ENCODE results near the gene TBC1D22A.

Gene TBC1D22A

GRCh38 chr22:46878191-46878948 lies 115.9 kb downstream of the TBC1D22A start:
- in situ Hi-C loops (cut with HindIII; ENCODE audit: low pct_unique_long_range_greater_than_20kb, low sequenced_read_pairs) = no loop called here
- no peak for DNase-seq (ENCODE audit: low read depth in 1 of 2, low spot score in 1 of 2)

GRCh38 chr22:46879083-46879482 lies 116.6 kb downstream of the TBC1D22A start:
- no peak for TF ChIP-seq JUND (IDR thresholded peaks at IDR 0.05; ENCODE audit: low read depth)
- no peak for DNase-seq (ENCODE audit: low read depth in 1 of 2, low spot score in 1 of 2)
- in situ Hi-C loops (cut with HindIII; ENCODE audit: low pct_unique_long_range_greater_than_20kb, low sequenced_read_pairs) = no loop called here

More at GRCh38 chr22:46878191-46878948, 115.9 kb downstream of the TBC1D22A start:
- no peak for TF ChIP-seq JUND (IDR thresholded peaks at IDR 0.05; ENCODE audit: low read depth)

GRCh38 chr22:46881373-46882118 lies 119.1 kb downstream of the TBC1D22A start:
- TF ChIP-seq JUND (IDR thresholded peaks at IDR 0.05; ENCODE audit: low read depth) = no peak
- in situ Hi-C loops (cut with HindIII; ENCODE audit: low pct_unique_long_range_greater_than_20kb, low sequenced_read_pairs) = no loop called here
- DNase-seq (ENCODE audit: low read depth in 1 of 2, low spot score in 1 of 2) = no peak

GRCh38 chr22:46883092-46883910 lies 120.9 kb downstream of the TBC1D22A start:
- no peak for DNase-seq (ENCODE audit: low read depth in 1 of 2, low spot score in 1 of 2)
- in situ Hi-C loops (cut with HindIII; ENCODE audit: low pct_unique_long_range_greater_than_20kb, low sequenced_read_pairs) = no loop called here
- TF ChIP-seq JUND (IDR thresholded peaks at IDR 0.05; ENCODE audit: low read depth) = no peak

GRCh38 chr22:46884365-46884764 lies 121.9 kb downstream of the TBC1D22A start:
- no peak for DNase-seq (ENCODE audit: low read depth in 1 of 2, low spot score in 1 of 2)
- in situ Hi-C loops (cut with HindIII; ENCODE audit: low pct_unique_long_range_greater_than_20kb, low sequenced_read_pairs) = no loop called here
- TF ChIP-seq JUND (IDR thresholded peaks at IDR 0.05; ENCODE audit: low read depth) = no peak

GRCh38 chr22:46887978-46888377 lies 125.5 kb downstream of the TBC1D22A start:
- in situ Hi-C loops (cut with HindIII; ENCODE audit: low pct_unique_long_range_greater_than_20kb, low sequenced_read_pairs) = no loop called here
- TF ChIP-seq JUND (IDR thresholded peaks at IDR 0.05; ENCODE audit: low read depth) = no peak
- no peak for DNase-seq (ENCODE audit: low read depth in 1 of 2, low spot score in 1 of 2)

- no peak for DNase-seq (ENCODE audit: low read depth in 1 of 2, low spot score in 1 of 2)
- in situ Hi-C loops (cut with HindIII; ENCODE audit: low pct_unique_long_range_greater_than_20kb, low sequenced_read_pairs) = no loop called here
- TF ChIP-seq JUND (IDR thresholded peaks at IDR 0.05; ENCODE audit: low read depth) = no peak
Observed at GRCh38 chr22:46890819-46891218, 128.4 kb downstream of the TBC1D22A start.

- DNase-seq (ENCODE audit: low read depth in 1 of 2, low spot score in 1 of 2) = no peak
- in situ Hi-C loops (cut with HindIII; ENCODE audit: low pct_unique_long_range_greater_than_20kb, low sequenced_read_pairs) = no loop called here
- TF ChIP-seq JUND (IDR thresholded peaks at IDR 0.05; ENCODE audit: low read depth) = no peak
Observed at GRCh38 chr22:46891382-46891951, 129.0 kb downstream of the TBC1D22A start.

- no peak for TF ChIP-seq JUND (IDR thresholded peaks at IDR 0.05; ENCODE audit: low read depth)
- in situ Hi-C loops (cut with HindIII; ENCODE audit: low pct_unique_long_range_greater_than_20kb, low sequenced_read_pairs) = no loop called here
- no peak for DNase-seq (ENCODE audit: low read depth in 1 of 2, low spot score in 1 of 2)
Observed at GRCh38 chr22:46892866-46893265, 130.4 kb downstream of the TBC1D22A start.

GRCh38 chr22:46893281-46894020 lies 131.0 kb downstream of the TBC1D22A start:
- in situ Hi-C loops (cut with HindIII; ENCODE audit: low pct_unique_long_range_greater_than_20kb, low sequenced_read_pairs) = no loop called here
- no peak for TF ChIP-seq JUND (IDR thresholded peaks at IDR 0.05; ENCODE audit: low read depth)
- no peak for DNase-seq (ENCODE audit: low read depth in 1 of 2, low spot score in 1 of 2)

GRCh38 chr22:46894081-46894671 lies 131.7 kb downstream of the TBC1D22A start:
- no peak for DNase-seq (ENCODE audit: low read depth in 1 of 2, low spot score in 1 of 2)
- TF ChIP-seq JUND (IDR thresholded peaks at IDR 0.05; ENCODE audit: low read depth) = no peak
- in situ Hi-C loops (cut with HindIII; ENCODE audit: low pct_unique_long_range_greater_than_20kb, low sequenced_read_pairs) = no loop called here

Measured in T47D (cell line).